GM21576 (cell line): ENCODE results near the gene UGT1A6.
"Not testable (repeated sequence)": the region's sequence is repeated elsewhere in the genome, so short reads cannot be mapped to it uniquely, and the experiment has no call there.

ENCODE experiments used
- ATAC-seq: cut with Tn5 transposase; IDR thresholded peaks from one replicate; pipeline ENCODE4 v1.9.1; 2021; ENCODE audit warnings: mild to moderate bottlenecking, moderate library complexity; ENCODE audit not compliant: unreplicated experiment

Gene UGT1A6

DNA sequence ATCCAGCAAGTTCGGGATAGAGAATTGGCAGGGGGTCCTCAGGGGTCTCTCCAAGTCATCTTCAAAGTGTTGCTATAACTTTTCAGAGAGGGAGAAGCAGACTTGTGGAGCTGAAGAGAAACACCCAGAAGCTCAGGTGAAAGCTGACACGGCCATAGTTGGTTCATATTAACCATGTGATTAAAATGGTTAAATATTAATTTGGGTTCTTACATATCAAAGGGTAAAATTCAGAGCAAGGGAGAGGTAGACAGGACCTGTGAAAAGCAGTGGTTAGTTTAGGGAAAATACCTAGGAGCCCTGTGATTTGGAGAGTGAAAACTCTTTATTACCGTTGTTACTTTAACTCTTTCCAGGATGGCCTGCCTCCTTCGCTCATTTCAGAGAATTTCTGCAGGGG, at the start of gene UGT1A6:
UGT1A6 (plus strand) TSS at position 243 of the 400 bp plus-strand sequence; CDS start at position 358, 115 bp downstream.
- ATAC-seq = no peak

- no peak for ATAC-seq
These were observed 49.6 kb upstream of the UGT1A6 start for GRCh38 chr2:233643128-233643527.

DNA sequence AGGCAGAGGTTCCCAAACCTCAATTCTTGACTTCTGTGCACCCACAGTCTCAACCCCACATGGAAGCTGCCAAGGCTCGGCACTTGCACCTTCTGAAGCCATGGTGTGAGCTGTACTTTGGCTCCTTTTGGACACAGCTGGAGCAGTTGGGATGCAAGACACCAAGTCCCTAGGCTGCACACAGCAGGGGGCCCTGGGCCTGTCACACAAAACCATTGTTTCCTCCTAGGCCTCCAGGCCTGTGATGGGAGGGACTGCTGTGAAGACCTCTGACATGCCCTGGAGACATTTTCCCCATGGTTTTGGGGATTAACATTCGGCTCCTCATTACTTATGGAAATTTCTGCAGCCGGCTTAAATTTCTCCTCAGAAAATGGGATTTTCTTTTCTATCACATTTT, 46.7 kb upstream of the UGT1A6 start:
- ATAC-seq = not testable (repeated sequence)

DNA sequence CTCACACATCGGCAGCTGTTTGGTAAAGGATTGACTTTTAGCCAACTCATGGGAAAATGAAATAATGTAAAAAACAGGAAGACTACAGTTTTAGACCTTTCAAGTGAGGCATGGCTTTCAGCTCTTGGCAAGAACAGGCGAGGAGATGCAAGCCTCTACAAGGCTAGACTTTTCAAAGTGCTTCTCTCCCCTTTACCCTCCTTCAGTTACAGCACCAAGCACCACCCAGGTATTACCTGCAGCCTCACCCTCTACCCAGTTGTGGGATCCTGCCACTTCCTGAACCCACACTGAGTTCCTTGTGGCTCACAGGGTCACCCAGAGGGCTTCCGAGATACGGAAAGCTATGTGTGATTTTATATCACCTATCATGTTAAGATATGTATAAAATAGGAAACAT, 41.7 kb upstream of the UGT1A6 start:
- ATAC-seq = no peak

- no peak for ATAC-seq
These were observed 41.3 kb upstream of the UGT1A6 start for GRCh38 chr2:233651430-233651829.

DNA sequence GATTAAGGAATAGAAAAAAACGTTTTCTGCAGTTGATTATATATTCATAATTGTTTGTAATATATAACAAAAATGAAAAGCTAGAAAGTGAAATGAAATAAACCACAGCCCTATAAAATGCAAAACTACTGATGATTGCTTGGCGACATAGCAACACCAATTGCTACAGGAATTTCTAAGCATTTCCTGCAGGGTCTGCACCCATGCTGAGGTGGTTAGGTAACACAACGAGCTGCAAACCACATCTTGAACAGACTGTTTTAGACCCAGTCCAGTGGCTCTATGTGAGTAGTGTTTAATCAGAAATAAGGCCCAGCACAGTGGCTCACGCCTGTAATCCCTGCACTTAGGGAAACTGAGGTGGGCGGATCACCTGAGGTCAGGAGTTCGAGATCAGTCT, 38.2 kb upstream of the UGT1A6 start:
- ATAC-seq = no peak

- ATAC-seq = no peak
These were observed 37.6 kb upstream of the UGT1A6 start for GRCh38 chr2:233655043-233655442.

DNA sequence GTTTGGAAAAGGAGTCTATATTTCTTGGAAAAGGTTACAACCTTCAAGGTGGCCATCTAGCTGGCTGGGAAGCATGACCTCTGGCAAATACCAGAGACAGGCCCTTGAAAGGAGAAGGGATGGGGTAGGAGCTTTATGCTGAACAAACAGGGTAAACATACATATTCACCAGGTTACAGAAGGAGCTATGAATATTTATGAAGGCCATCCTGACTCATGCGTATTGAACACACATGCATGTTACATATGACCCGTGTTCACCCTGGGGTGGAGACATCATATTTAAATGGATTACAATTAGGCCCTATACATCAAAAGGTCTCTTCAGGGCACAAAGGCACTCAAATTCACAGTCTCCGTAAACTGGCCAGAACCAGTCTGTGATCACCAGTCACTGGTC, 36.7 kb upstream of the UGT1A6 start:
- ATAC-seq = not testable (repeated sequence)

DNA sequence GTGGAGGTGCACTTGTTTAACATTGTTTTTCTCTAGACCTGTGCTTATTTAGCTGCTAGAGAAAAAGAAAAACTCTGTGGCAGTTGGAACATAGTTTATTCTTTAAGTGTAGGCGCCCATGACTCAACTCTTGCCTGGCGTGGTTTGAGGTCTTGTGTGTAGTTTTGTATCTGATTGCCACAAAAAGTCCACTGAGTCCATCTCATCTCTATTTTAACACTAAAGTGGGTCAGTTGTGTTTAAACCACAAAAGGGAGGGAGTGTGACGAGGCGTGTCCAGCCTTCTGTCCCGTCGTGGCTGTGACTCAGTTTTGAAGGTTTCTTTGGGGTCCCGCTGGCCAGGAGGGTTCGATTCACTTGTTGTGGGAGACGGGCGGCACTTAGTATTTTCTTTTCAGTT, 36.2 kb upstream of the UGT1A6 start:
- ATAC-seq = no peak

DNA sequence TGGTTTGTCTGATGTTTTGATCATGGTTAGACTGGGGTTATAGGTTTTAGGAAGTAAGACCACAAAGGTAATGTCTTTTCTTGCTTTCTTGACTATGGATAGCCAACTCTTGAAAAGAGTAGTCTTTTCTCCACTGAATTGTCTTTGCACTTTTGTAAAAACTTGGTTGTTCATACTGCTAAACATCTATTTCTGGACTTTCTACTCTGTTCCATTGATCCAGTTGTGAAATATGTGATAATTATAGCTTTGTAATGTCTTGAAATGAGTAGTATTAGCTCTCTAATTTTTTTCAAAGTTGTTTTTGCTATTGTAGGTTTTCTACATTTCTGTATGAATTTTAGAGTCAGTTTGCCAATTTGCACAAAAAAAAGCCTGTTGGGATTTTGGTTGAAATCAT, 34.1 kb upstream of the UGT1A6 start:
- no peak for ATAC-seq

DNA sequence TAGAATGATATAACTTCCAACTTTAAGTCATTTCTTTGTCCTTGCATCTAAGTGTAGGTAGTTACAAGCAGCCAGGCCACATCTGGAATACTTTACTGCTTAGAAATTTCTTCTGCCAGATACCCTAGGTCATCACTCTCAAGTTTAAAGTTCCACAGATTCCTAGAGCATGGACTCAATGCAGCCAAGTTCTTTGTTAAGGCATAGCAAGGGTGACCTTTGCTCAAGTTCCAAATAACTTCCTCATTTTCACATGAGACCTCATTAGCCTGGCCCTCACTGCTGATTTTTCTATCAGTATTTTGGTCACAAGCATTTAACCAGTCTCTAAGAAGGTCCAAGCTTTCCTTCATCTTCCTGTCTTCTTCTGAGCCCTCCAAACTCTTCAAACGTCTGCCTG, 28.8 kb upstream of the UGT1A6 start:
- no peak for ATAC-seq

GRCh38 chr2:233668605-233669260, 24.0 kb upstream of the UGT1A6 start:
- ATAC-seq = no peak

GRCh38 chr2:233671290-233672161, 21.2 kb upstream of the UGT1A6 start, which contains the start of gene UGT1A9:
TSS of gene UGT1A9 (plus strand) at chr2:233671898. CDS start at chr2:233671935, 37 bp downstream.
- no peak for ATAC-seq

DNA sequence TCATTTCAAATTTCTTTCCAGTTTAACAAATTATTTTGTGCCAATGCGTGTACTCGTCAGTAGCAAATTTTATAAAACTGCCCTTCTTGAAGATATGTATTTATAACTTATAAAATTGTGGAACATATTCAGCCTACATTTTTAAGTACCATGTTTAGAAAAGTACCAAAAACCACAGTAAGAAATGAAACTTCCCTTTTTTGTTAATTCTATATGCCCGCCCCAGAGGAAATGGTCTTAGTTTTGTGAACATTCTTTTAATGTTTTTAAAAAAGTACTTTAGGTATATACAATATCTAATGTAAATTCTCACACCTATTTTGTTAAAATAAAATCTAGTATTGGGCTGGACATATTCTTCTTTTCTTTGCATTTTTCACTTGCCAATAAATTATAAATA, 19.8 kb upstream of the UGT1A6 start:
- no peak for ATAC-seq

GRCh38 chr2:233673896-233674295, 18.8 kb upstream of the UGT1A6 start:
- ATAC-seq = no peak

- no peak for ATAC-seq
These were observed 18.4 kb upstream of the UGT1A6 start for GRCh38 chr2:233674314-233674713.

DNA sequence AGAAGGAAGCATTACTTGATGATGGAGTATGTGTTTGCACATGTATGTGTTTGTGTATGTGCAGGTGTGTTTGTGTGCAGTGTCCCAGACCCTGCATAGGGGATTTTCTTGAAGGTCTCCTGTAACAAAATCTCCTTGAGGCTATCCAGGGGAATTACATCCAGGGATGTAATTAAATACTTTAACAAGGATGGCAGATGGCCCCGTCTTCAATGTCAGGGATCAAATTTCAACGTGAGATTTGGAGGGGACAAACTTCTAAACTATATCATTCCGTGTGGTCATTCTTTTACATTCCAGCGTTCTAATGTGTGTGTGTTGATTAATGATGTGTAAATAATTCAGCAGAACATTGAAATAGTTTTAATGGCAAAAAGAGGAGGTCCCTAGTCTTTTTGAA, 17.7 kb upstream of the UGT1A6 start:
- no peak for ATAC-seq

DNA sequence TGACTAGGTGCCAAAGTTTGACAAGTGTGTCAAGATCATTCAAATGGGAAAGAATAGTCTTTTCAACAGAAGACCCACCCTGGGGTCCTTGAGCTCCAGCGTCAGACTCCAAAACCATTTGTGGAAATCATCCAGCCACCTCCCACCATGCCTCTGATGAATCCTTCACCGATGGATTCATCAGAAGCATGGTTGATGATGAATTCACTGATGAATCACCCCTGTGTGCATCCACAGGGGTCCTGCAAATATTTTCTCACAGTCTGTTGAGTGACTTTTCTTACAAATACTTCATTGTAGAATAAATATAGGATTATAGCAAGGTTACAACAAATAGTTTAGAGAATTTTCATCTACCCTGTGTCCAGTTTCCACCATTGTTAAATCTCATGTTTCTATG, 16.6 kb upstream of the UGT1A6 start:
- no peak for ATAC-seq

GRCh38 chr2:233679196-233679595, 13.5 kb upstream of the UGT1A6 start:
- ATAC-seq = no peak

- no peak for ATAC-seq
These were observed 12.2 kb upstream of the UGT1A6 start for GRCh38 chr2:233680361-233681045.

- ATAC-seq = no peak
These were observed 11.1 kb upstream of the UGT1A6 start, which contains the start of gene UGT1A7 for GRCh38 chr2:233681521-233682099. TSS of gene UGT1A7 (plus strand) at chr2:233681901. CDS start at chr2:233681938, 37 bp downstream.
